GM23338 (cell line): ENCODE measurements around the gene CD276.
"Not testable (repeated sequence)": the region's sequence is repeated elsewhere in the genome, so short reads cannot be mapped to it uniquely, and the experiment has no call there.

ENCODE experiments used
- CREB1 ChIP-seq: fragments of 250-450 bp; sonication (Bioruptor Pico); IDR thresholded peaks from 2 replicates; pipeline ENCODE4 v1.5.0; 2020; ENCODE audit warnings: low read depth, mild to moderate bottlenecking, moderate library complexity
- CTCF ChIP-seq, 2 experiments: fragments of 200-600 bp in 1 of 2; sonication (generic) in 1 of 2; conservative IDR thresholded peaks; 2 replicates each; pipeline versions ENCODE4 v1.5.1 to v1.6.1; 2016 to 2017; ENCODE audit warnings: antibody characterized with exemption in 2 of 2, low read depth in 2 of 2, mild to moderate bottlenecking in 2 of 2, moderate library complexity in 1 of 2
- ETS1 ChIP-seq: IDR thresholded peaks from 2 replicates; pipeline ENCODE4 v1.6.1; 2016; ENCODE audit warnings: antibody characterized with exemption
- EZH2 ChIP-seq: fragments of 200-600 bp; sonication (generic); IDR thresholded peaks from one replicate; pipeline ENCODE4 v1.8.0; 2017; ENCODE audit warnings: antibody characterized with exemption, mild to moderate bottlenecking, low read depth; ENCODE audit not compliant: unreplicated experiment
- EZH2phosphoT487 ChIP-seq: fragments of 200-600 bp; sonication (generic); IDR thresholded peaks from one replicate; pipeline ENCODE4 v1.8.1; 2018; ENCODE audit warnings: antibody characterized with exemption; ENCODE audit not compliant: unreplicated experiment
- JUNB ChIP-seq: IDR thresholded peaks from one replicate; pipeline ENCODE4 v1.6.1; 2016; ENCODE audit warnings: antibody characterized with exemption; ENCODE audit not compliant: unreplicated experiment
- NANOG ChIP-seq: IDR thresholded peaks from 2 replicates; pipeline ENCODE4 v1.6.1; 2016; ENCODE audit warnings: antibody characterized with exemption, borderline replicate concordance
- POLR2AphosphoS5 ChIP-seq: IDR thresholded peaks from 2 replicates; pipeline ENCODE4 v1.6.1; 2016; ENCODE audit warnings: antibody characterized with exemption, low read depth
- REST ChIP-seq: IDR thresholded peaks from one replicate; pipeline ENCODE4 v1.6.1; 2018; ENCODE audit warnings: antibody characterized with exemption; ENCODE audit not compliant: unreplicated experiment
- STAT1 ChIP-seq: IDR thresholded peaks from one replicate; pipeline ENCODE4 v1.6.1; 2016; ENCODE audit warnings: antibody characterized with exemption; ENCODE audit not compliant: unreplicated experiment
- ZNF331 ChIP-seq: fragments of 250-450 bp; sonication (Bioruptor Pico); IDR thresholded peaks from 2 replicates; pipeline ENCODE4 v1.5.0; 2020; ENCODE audit warnings: low read depth, mild to moderate bottlenecking, moderate library complexity
- ZNF462 ChIP-seq: fragments of 250-450 bp; sonication (Bioruptor Pico); IDR thresholded peaks from 2 replicates; pipeline ENCODE4 v1.5.0; 2020; ENCODE audit warnings: mild to moderate bottlenecking, moderate library complexity

- TF ChIP-seq CTCF (conservative IDR thresholded peaks at IDR 0.05; ENCODE audit: low read depth in 2 of 2); POLR2AphosphoS5; ZNF331; EZH2; REST; CREB1; EZH2phosphoT487; ZNF462 (CRISPR knock-in tag); ETS1; STAT1; JUNB; NANOG: not testable (repeated sequence)
Observed at GRCh38 chr15:73639464-73639863, 44.7 kb upstream of the CD276 start.
